Measurements from ENCODE around the gene CHCHD3.

DNA sequence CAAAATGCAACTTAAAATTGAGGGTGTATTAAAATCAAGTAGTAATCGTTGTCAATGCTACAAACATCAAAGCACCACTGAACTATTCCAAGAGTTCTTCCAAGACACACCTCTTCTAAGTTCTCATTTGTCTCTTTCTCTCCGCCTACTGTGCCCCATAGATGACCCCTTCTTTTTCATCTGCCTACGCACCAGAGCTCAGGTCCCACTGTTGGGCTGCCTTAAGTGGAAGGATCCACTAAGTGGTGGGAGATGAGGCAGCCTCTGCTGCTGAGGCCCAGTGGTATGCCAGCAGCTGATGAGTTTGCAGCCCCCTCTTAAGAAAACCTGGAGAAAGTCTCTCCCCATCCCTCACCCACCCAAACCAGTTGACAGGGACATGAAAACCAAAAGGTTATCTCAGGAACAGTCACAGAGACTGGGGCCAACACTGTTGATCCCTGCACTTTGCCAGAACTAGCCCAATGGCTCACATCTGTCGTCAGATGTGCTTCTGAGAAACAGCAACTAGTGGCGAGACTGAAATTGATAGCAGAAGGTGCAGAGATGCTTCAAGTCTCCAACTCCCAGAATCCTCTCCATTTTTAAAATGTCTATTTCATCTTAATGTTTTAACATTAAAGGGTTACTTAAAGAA lies 88.4 kb downstream of the CHCHD3 start:
- TF ChIP-seq, protein P1, sequence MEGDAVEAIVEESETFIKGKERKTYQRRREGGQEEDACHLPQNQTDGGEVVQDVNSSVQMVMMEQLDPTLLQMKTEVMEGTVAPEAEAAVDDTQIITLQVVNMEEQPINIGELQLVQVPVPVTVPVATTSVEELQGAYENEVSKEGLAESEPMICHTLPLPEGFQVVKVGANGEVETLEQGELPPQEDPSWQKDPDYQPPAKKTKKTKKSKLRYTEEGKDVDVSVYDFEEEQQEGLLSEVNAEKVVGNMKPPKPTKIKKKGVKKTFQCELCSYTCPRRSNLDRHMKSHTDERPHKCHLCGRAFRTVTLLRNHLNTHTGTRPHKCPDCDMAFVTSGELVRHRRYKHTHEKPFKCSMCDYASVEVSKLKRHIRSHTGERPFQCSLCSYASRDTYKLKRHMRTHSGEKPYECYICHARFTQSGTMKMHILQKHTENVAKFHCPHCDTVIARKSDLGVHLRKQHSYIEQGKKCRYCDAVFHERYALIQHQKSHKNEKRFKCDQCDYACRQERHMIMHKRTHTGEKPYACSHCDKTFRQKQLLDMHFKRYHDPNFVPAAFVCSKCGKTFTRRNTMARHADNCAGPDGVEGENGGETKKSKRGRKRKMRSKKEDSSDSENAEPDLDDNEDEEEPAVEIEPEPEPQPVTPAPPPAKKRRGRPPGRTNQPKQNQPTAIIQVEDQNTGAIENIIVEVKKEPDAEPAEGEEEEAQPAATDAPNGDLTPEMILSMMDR (IDR thresholded peaks at IDR 0.05) = no peak
- no peak for TF ChIP-seq POLR2A (IDR thresholded peaks at IDR 0.05)
